Peyer's patch (tissue), 4 donors: ENCODE measurements around the gene ZKSCAN2.

Experiments used
- POLR2A ChIP-seq, 2 donors: fragments of 450-650 bp; IDR thresholded peaks; one replicate each; pipeline ENCODE4 v1.5.1; 2017; ENCODE audit warnings: antibody characterized with exemption in 2 of 2, mild to moderate bottlenecking in 2 of 2, moderate library complexity in 2 of 2
- TF ChIP-seq, protein P1 (sequence below), 6 experiments: fragments of 450-650 bp in 4 of 6; fragments of 200-600 bp in 2 of 6; sonication (generic) in 1 of 6; IDR thresholded peaks; one replicate each; pipeline ENCODE4 v1.5.1; 2017 to 2019; ENCODE audit warnings: antibody characterized with exemption in 6 of 6, mild to moderate bottlenecking in 3 of 6, moderate library complexity in 1 of 6

DNA sequence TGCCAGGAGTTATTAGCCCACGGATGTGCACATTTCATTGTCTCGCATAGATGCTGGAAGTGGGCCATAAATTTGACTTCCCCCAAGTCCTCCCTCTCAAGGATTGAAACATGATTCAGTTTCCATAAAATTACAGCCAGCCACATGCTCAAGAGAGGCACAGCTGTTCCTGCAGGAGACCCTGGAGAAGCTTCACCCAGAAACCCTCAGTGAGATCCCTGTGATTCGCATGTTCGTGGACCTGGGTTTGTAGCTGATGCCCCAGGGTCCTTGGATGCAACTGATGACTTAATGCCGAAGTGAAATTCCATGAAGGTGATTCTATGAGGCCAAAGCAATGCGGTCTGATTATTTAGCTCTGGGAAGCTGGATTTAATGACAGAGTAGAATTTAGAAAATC, 65.5 kb downstream of the ZKSCAN2 start:
- TF ChIP-seq, protein P1, sequence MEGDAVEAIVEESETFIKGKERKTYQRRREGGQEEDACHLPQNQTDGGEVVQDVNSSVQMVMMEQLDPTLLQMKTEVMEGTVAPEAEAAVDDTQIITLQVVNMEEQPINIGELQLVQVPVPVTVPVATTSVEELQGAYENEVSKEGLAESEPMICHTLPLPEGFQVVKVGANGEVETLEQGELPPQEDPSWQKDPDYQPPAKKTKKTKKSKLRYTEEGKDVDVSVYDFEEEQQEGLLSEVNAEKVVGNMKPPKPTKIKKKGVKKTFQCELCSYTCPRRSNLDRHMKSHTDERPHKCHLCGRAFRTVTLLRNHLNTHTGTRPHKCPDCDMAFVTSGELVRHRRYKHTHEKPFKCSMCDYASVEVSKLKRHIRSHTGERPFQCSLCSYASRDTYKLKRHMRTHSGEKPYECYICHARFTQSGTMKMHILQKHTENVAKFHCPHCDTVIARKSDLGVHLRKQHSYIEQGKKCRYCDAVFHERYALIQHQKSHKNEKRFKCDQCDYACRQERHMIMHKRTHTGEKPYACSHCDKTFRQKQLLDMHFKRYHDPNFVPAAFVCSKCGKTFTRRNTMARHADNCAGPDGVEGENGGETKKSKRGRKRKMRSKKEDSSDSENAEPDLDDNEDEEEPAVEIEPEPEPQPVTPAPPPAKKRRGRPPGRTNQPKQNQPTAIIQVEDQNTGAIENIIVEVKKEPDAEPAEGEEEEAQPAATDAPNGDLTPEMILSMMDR (IDR thresholded peaks at IDR 0.05): no peak
- TF ChIP-seq POLR2A (IDR thresholded peaks at IDR 0.05): no peak
